Left lung (tissue), 10 donors: ENCODE measurements around the gene ATRNL1. TPM values are rescaled to one million over a fixed set of nuclear protein-coding genes. Genes with fewer than 3 reads are reported as not detected.
A peak's percentile ranks its signal among the peaks of the same experiment; 100 is the strongest.

Experiments used
- ATAC-seq: fragments of 200-7000 bp; cut with Tn5 transposase; one replicate; pipeline ENCODE4 v1.9.1; 2020; ENCODE audit warnings: moderate library complexity
- DNase-seq, 4 donors: peaks; one replicate each; pipeline ENCODE4 v3.0.0-alpha.2; 2013 to 2020
- H3K27ac ChIP-seq, 2 donors: fragments of 200-600 bp; sonication (generic) in 1 of 2; one replicate each; pipeline versions ENCODE4 v1.5.0 to v1.8.0; 2020 to 2021
- H3K27me3 ChIP-seq, 2 donors: fragments of 200-600 bp; sonication (generic) in 1 of 2; one replicate each; pipeline versions ENCODE4 v1.5.0 to v1.8.0; 2020 to 2021
- H3K36me3 ChIP-seq, 2 donors: fragments of 200-600 bp; sonication (generic) in 1 of 2; one replicate each; pipeline versions ENCODE4 v1.5.0 to v1.8.0; 2020 to 2021
- H3K4me1 ChIP-seq, 2 donors: fragments of 200-600 bp; one replicate each; pipeline ENCODE4 v1.8.0; 2021
- H3K4me3 ChIP-seq, 2 donors: fragments of 200-600 bp; sonication (generic) in 1 of 2; one replicate each; pipeline versions ENCODE4 v1.5.0 to v1.8.0; 2020 to 2021; ENCODE audit warnings: mild to moderate bottlenecking in 1 of 2
- H3K9me3 ChIP-seq, 2 donors: fragments of 200-600 bp; sonication (generic) in 1 of 2; one replicate each; pipeline versions ENCODE4 v1.5.0 to v1.8.0; 2020 to 2021
- intact Hi-C, 2 donors: fragments of 100-400 bp; cut with DNase I; formaldehyde crosslinking; loops; one replicate each; pipeline versions ENCODE4 v1.11.2 to v1.14.2; 2022
- polyA plus RNA-seq, 6 donors: library from polyadenylated mRNA; unstranded; fragments of 120-200 nt; gene quantifications; one replicate each; pipeline ENCODE4 v1.2.1, GENCODE V29; 2013; ENCODE audit not compliant: insufficient read length in 6 of 6
- total RNA-seq, 2 donors: library from RNA; stranded (reverse); fragmentation: NEBNext Ultra II Directional; extraction: Animal tissue kit (Norgen Biotek cat#: 25700); gene quantifications; one replicate each; pipeline ENCODE4 v1.2.1, GENCODE V29; 2021
- TF ChIP-seq, protein P1 (sequence below), 2 donors: fragments of 200-600 bp; sonication (generic) in 1 of 2; IDR thresholded peaks; one replicate each; pipeline versions ENCODE4 v1.5.0 to v1.8.0; 2021; ENCODE audit warnings: antibody characterized with exemption in 2 of 2
- donor health status: DM: no; HTN: yes; CAD: no.
- donor health status: DM: no; HTN: no; CAD: no.

ATRNL1 gene
- total and polyA plus RNA-seq, 8 donors, result 0.26 to 6.7 (median 5.1) TPM

DNA sequence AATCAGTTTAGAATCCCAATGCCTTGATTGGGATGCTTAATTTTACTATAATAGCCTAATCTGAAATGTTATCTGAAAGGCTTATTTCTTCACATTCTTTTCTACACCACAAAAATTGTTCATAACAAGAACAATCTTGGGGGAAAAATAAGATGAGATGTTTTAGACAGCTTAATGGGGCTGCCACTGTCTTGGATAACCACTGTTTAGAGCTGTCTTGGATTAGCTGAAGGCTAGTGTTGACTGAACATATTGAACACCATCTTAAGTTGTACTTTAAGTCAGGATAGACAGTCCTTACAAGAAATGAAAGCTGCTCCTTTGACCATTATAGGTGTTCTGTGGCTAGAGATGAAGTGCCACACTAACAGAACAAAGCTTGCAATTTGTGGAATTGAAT is 678.6 kb downstream of the ATRNL1 start:
- Histone ChIP-seq H3K36me3 (no peaks in the 10 kb centered on the region), H3K27ac (no peak overlapping the region), H3K9me3 (no peaks in the 10 kb centered on the region), H3K4me3 (no peak overlapping the region), H3K27me3 (no peaks in the 10 kb centered on the region), H3K4me1 (no peaks in the 10 kb centered on the region)
- DNase-seq (no peak), ATAC-seq (no peak)
- TF ChIP-seq, protein P1, sequence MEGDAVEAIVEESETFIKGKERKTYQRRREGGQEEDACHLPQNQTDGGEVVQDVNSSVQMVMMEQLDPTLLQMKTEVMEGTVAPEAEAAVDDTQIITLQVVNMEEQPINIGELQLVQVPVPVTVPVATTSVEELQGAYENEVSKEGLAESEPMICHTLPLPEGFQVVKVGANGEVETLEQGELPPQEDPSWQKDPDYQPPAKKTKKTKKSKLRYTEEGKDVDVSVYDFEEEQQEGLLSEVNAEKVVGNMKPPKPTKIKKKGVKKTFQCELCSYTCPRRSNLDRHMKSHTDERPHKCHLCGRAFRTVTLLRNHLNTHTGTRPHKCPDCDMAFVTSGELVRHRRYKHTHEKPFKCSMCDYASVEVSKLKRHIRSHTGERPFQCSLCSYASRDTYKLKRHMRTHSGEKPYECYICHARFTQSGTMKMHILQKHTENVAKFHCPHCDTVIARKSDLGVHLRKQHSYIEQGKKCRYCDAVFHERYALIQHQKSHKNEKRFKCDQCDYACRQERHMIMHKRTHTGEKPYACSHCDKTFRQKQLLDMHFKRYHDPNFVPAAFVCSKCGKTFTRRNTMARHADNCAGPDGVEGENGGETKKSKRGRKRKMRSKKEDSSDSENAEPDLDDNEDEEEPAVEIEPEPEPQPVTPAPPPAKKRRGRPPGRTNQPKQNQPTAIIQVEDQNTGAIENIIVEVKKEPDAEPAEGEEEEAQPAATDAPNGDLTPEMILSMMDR (IDR thresholded peaks at IDR 0.05), result no peak
- intact Hi-C loops, result no loop called here

DNA sequence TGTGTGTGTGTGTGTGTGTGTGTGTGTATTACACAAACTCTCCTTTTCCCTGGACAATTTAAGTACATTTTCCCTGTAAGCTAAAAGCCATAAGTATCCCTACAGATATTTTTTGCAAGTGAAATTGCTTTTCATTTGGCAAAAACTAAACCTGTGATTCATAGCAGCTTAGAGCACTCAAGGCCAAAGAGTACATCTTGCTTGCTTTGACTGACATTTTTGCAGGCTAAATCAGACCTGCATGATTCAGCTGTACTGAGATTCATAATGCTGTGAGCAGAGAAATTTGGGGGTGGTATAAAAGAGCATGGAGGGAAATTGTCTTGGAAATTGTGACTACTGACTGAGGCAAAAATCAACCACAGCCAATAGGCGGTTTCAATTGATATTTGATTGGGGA is 679.4 kb downstream of the ATRNL1 start:
- Histone ChIP-seq H3K4me3 (no peak overlapping the region), H3K36me3 (no peaks in the 10 kb centered on the region), H3K27ac (no peak overlapping the region), H3K9me3 (no peaks in the 10 kb centered on the region), H3K4me1 (no peaks in the 10 kb centered on the region), H3K27me3 (no peaks in the 10 kb centered on the region)
- ATAC-seq (peak; percentile 56), DNase-seq (no peak)
- intact Hi-C loops, result no loop called here
- TF ChIP-seq, protein P1 (IDR thresholded peaks at IDR 0.05), result no peak

DNA sequence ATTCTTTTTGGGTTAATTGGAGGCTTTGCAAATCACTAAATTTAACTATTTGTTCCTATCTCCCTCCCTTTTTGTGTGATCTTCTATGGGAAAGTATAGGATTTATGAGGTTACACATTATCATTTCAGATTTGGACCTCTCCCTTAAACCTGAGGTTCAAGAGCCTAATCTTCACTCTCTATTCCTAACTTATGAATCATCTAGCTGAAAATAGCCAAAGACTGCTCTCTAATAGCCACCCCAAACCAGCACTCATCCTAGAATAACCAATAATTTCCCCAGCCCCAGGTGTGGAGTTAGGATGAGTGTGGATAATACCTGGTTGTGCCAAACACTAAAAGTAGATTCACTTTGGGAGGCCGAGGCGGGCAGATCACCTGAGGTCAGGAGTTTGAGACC is 680.7 kb downstream of the ATRNL1 start:
- DNase-seq, result no peak
- no peak overlapping the region for H3K4me3 ChIP-seq
- no peaks in the 10 kb centered on the region for H3K36me3 ChIP-seq
- intact Hi-C loops, result no loop called here
- H3K27me3 ChIP-seq, result no peaks in the 10 kb centered on the region
- no peak overlapping the region for H3K27ac ChIP-seq
- H3K9me3 ChIP-seq, result no peaks in the 10 kb centered on the region
- TF ChIP-seq, protein P1 (IDR thresholded peaks at IDR 0.05), result no peak
- no peak for ATAC-seq
- H3K4me1 ChIP-seq, result no peaks in the 10 kb centered on the region

DNA sequence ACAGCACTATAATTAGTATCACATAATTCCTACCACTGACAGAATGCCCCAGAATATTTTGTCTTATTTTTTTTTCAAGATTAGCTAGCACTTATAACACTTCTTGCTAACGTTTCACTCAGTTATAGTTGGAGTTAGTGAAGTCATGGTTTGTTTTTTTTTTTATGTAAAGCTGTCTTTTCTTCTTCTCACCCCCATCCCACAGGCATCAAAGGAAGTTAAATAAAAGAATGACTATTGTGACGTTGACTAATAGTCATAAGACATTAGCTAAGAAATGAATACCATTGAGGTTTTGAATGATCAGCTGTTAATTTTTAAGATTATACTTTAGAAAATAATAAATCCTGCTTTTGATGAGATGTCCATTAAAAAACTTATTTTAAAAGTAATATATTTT is 681.6 kb downstream of the ATRNL1 start:
- intact Hi-C loops, result no loop called here
- TF ChIP-seq, protein P1 (IDR thresholded peaks at IDR 0.05), result no peak
- Histone ChIP-seq H3K4me1 (no peaks in the 10 kb centered on the region), H3K36me3 (no peaks in the 10 kb centered on the region), H3K27ac (no peak overlapping the region), H3K27me3 (no peaks in the 10 kb centered on the region), H3K4me3 (no peak overlapping the region), H3K9me3 (no peaks in the 10 kb centered on the region)
- ATAC-seq (no peak), DNase-seq (no peak)

DNA sequence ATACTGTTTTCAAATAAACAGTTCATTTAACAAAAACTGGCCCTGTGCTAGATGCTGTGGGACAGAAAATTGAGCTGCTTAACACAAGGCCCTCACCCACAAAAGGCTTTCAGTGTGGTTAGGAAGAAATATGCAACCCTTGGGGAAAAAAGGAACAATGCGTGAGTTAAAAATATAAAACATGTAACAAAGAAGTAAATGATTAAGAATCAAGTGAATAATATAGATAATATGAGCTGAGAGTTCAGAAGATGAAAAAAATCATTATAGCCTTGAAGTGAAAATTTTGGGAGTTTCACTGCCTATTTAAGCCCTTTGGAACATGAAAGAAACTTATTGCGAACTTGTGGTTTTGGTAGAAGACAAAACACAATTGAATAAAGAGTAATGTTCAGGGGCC is 684.5 kb downstream of the ATRNL1 start:
- intact Hi-C loops, result no loop called here
- Histone ChIP-seq H3K36me3 (no peaks in the 10 kb centered on the region), H3K4me3 (no peak overlapping the region), H3K27ac (no peak overlapping the region), H3K9me3 (no peaks in the 10 kb centered on the region), H3K27me3 (no peaks in the 10 kb centered on the region), H3K4me1 (no peaks in the 10 kb centered on the region)
- TF ChIP-seq, protein P1 (IDR thresholded peaks at IDR 0.05), result no peak
- DNase-seq, result no peak
- ATAC-seq, result no peak
